GM12873 (cell line): ENCODE results near the gene FRMD4B.

ENCODE experiments used
- TF ChIP-seq, protein P1 (sequence below): IDR thresholded peaks from 2 replicates; pipeline ENCODE4 v1.5.1; 2012; ENCODE audit warnings: low read depth, mild to moderate bottlenecking, moderate library complexity, low read length, control low read depth; ENCODE audit not compliant: insufficient read depth; ENCODE audit errors: missing control alignments

Gene FRMD4B

DNA sequence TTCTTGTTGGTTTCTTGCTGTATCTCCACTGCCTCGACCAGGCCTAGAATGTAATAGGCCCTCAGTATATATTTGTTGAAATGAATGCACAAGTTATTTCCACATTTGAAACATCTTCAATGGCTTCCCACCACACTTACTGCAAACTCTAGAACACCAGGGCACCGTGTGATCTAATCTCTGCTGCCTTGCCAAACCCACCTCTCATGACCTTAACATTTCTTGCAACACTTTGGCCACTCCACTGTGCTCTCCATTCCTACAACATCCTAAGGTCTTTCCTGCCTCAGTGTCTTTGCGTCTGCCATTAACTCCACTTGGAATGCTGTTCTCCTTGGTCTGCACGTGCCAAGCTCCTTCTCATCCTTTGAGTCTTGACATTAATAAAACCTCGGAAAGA is 14.1 kb downstream of the FRMD4B start:
- TF ChIP-seq, protein P1, sequence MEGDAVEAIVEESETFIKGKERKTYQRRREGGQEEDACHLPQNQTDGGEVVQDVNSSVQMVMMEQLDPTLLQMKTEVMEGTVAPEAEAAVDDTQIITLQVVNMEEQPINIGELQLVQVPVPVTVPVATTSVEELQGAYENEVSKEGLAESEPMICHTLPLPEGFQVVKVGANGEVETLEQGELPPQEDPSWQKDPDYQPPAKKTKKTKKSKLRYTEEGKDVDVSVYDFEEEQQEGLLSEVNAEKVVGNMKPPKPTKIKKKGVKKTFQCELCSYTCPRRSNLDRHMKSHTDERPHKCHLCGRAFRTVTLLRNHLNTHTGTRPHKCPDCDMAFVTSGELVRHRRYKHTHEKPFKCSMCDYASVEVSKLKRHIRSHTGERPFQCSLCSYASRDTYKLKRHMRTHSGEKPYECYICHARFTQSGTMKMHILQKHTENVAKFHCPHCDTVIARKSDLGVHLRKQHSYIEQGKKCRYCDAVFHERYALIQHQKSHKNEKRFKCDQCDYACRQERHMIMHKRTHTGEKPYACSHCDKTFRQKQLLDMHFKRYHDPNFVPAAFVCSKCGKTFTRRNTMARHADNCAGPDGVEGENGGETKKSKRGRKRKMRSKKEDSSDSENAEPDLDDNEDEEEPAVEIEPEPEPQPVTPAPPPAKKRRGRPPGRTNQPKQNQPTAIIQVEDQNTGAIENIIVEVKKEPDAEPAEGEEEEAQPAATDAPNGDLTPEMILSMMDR, result no peak

- TF ChIP-seq, protein P1, result no peak
These were observed 15.0 kb downstream of the FRMD4B start for GRCh38 chr3:69370901-69371301.

DNA sequence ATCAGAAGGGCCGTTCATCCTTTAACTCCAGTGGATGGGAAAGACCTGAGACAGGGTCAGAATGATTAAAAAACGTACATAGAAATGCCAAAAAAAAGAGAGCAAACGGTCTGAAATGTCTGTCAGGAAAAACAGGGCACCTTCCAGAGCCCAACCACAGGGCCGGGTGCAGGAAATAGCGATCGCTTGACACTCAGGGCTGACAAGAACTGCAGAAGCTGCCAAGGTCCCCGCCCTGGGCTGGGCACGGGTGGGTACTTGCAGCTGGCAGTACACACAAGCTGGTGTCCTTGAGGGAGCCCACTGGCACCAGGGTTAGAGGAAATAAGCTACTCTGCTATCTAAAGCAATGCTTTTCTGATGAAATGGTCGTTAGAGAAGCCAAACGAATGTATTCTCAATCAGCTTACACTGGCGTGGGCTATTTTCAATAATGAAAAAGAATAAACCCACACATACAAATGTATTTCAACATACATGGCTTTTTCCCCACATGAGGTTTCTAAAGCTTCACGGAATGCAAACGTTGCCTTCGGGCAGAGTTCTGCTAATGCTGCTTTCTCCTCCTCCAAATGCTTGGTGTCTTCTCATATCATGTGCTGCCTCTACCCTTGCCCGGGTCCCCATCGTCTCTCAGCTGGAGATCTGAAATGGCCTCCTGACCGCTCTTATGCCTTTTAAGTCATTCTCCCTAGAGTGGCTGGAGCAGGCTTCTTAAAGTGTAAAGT is 15.6 kb downstream of the FRMD4B start:
- TF ChIP-seq, protein P1, result no peak

GRCh38 chr3:69368129-69368741 is 17.7 kb downstream of the FRMD4B start:
- TF ChIP-seq, protein P1, result no peak

- TF ChIP-seq, protein P1, result no peak
These were observed 18.3 kb downstream of the FRMD4B start for GRCh38 chr3:69367586-69367985.

GRCh38 chr3:69364354-69364753 is 21.5 kb downstream of the FRMD4B start:
- TF ChIP-seq, protein P1, result no peak

DNA sequence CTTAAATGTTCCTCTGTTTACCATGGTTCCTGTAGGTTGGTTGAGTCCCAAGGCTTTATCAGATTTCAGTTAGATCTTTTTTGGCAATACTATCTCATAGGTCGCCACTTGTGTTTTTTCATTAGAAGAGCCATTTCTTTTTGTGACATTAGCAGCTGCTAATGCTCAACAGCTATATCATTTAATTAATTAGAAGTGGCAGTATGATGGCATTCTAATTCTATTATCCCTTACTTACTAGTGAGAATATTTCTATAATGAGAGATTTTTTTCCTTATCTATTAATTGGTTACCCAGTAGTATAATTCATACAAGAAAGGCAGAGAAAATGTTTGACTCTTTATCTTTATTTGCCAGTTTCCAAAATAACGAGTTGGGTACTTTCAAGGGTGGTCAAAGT is 25.2 kb downstream of the FRMD4B start:
- TF ChIP-seq, protein P1, result no peak
